ENCODE results near the gene ZMYM5.
A peak's percentile ranks its signal among the peaks of the same experiment; 100 is the strongest.
"Not testable (repeated sequence)": the region's sequence is repeated elsewhere in the genome, so short reads cannot be mapped to it uniquely, and the experiment has no call there.

Gene ZMYM5

GRCh38 chr13:19863323-19864023 is at the start of gene ZMYM5:
ZMYM5 (minus strand) TSS chr13:19863649; CDS start chr13:19852180, 11,469 bp downstream.
- DNase-seq = peak; percentile 90

GRCh38 chr13:19910336-19911072 is 47.1 kb upstream of the ZMYM5 start:
- no peak for DNase-seq

- no peak for DNase-seq
These were observed 45.0 kb upstream of the ZMYM5 start for GRCh38 chr13:19908350-19908986.

- DNase-seq = not testable (repeated sequence)
These were observed 42.2 kb upstream of the ZMYM5 start for GRCh38 chr13:19905487-19906195.

GRCh38 chr13:19890030-19890429 is 26.6 kb upstream of the ZMYM5 start:
- DNase-seq = no peak

GRCh38 chr13:19888799-19889198 is 25.4 kb upstream of the ZMYM5 start:
- no peak for DNase-seq

- no peak for DNase-seq
These were observed 18.8 kb upstream of the ZMYM5 start for GRCh38 chr13:19882231-19882630.

- DNase-seq = no peak
These were observed 18.2 kb upstream of the ZMYM5 start for GRCh38 chr13:19881641-19882040.

GRCh38 chr13:19864746-19865309 is 1.4 kb upstream of the ZMYM5 start:
- no peak for DNase-seq

- peak; percentile 54 for DNase-seq
These were observed 736 bp upstream of the ZMYM5 start for GRCh38 chr13:19864024-19864745.

GRCh38 chr13:19862481-19863313 is 752 bp downstream of the ZMYM5 start:
- peak; percentile 28 for DNase-seq

- DNase-seq = no peak
These were observed 1.7 kb downstream of the ZMYM5 start for GRCh38 chr13:19861762-19862161.

GRCh38 chr13:19860884-19861655 is 2.4 kb downstream of the ZMYM5 start:
- no peak for DNase-seq

- not testable (repeated sequence) for DNase-seq
These were observed 5.8 kb downstream of the ZMYM5 start for GRCh38 chr13:19857637-19858036.

- DNase-seq = no peak
These were observed 10.7 kb downstream of the ZMYM5 start for GRCh38 chr13:19852766-19853165.

GRCh38 chr13:19845758-19846157 is 17.7 kb downstream of the ZMYM5 start:
- DNase-seq = no peak

GRCh38 chr13:19838865-19839275 is 24.6 kb downstream of the ZMYM5 start:
- DNase-seq = no peak

- no peak for DNase-seq
These were observed 27.0 kb downstream of the ZMYM5 start for GRCh38 chr13:19836472-19836871.

- DNase-seq = no peak
These were observed 28.7 kb downstream of the ZMYM5 start for GRCh38 chr13:19834704-19835103.

GRCh38 chr13:19822673-19823072 is 40.8 kb downstream of the ZMYM5 start:
- DNase-seq = no peak

Data from activated CD4-positive, alpha-beta T cell treated with anti-CD3 and anti-CD28 coated beads for 1 hour (primary cell).